DND-41 (cell line): ENCODE results near the gene LHFPL2.

Source experiments
- ATAC-seq: fragments of 200-7000 bp; cut with Tn5 transposase; 3 replicates; pipeline ENCODE4 v1.9.1; 2021; ENCODE audit warnings: low read depth; ENCODE audit not compliant: insufficient read depth
- DNase-seq: peaks from one replicate; pipeline ENCODE4 v3.0.0-alpha.2; 2020
- H2AFZ ChIP-seq: 2 replicates; pipeline ENCODE4 v1.6.0; 2012; ENCODE audit warnings: low read depth, low read length
- H3K27ac ChIP-seq: 2 replicates; pipeline ENCODE4 v1.5.1; 2012; ENCODE audit warnings: low read length, inconsistent platforms
- H3K27me3 ChIP-seq: fragments of 200-600 bp; sonication (generic); 2 replicates; pipeline ENCODE4 v1.6.0; 2012; ENCODE audit warnings: low read length, mild to moderate bottlenecking, inconsistent platforms; ENCODE audit not compliant: insufficient read depth, poor library complexity
- H3K36me3 ChIP-seq: 2 replicates; pipeline ENCODE4 v1.5.1; 2012; ENCODE audit warnings: low read length, inconsistent platforms; ENCODE audit not compliant: insufficient read depth
- H3K4me1 ChIP-seq: 2 replicates; pipeline ENCODE4 v1.5.1; 2012; ENCODE audit warnings: mild to moderate bottlenecking, low read length; ENCODE audit not compliant: insufficient read depth
- H3K4me2 ChIP-seq: 2 replicates; pipeline ENCODE4 v1.6.0; 2012; ENCODE audit warnings: mild to moderate bottlenecking, moderate library complexity, low read length, inconsistent platforms; ENCODE audit not compliant: insufficient read depth
- H3K4me3 ChIP-seq, 2 experiments: fragments of 200-600 bp in 1 of 2; shearing (Covaris generic) in 1 of 2; 2 replicates each; pipeline ENCODE4 v1.5.1; 2012 to 2016; ENCODE audit warnings: inconsistent platforms in 2 of 2, low read length in 2 of 2, mild to moderate bottlenecking in 2 of 2, low read depth in 1 of 2, moderate library complexity in 1 of 2
- H3K79me2 ChIP-seq: 2 replicates; pipeline ENCODE4 v1.6.0; 2012; ENCODE audit warnings: low read length, inconsistent platforms; ENCODE audit not compliant: insufficient read depth
- H3K9ac ChIP-seq: 2 replicates; pipeline ENCODE4 v1.6.0; 2012; ENCODE audit warnings: low read depth, mild to moderate bottlenecking, inconsistent platforms, low read length, moderate library complexity
- H3K9me3 ChIP-seq: 2 replicates; pipeline ENCODE4 v1.5.1; 2012; ENCODE audit warnings: low read length, moderate library complexity, mild to moderate bottlenecking, inconsistent platforms; ENCODE audit not compliant: insufficient read depth, severe bottlenecking
- H4K20me1 ChIP-seq: 2 replicates; pipeline ENCODE4 v1.6.0; 2012; ENCODE audit warnings: low read length; ENCODE audit not compliant: insufficient read depth
- CTCF ChIP-seq: IDR thresholded peaks from 2 replicates; pipeline ENCODE4 v1.5.1; 2012; ENCODE audit warnings: borderline replicate concordance, low read length, moderate library complexity, mild to moderate bottlenecking; ENCODE audit not compliant: poor library complexity, severe bottlenecking; ENCODE audit errors: extremely low read depth
- EZH2 ChIP-seq: IDR thresholded peaks from 3 replicates; pipeline ENCODE4 v1.6.1; 2012; ENCODE audit warnings: borderline replicate concordance, low read depth, mild to moderate bottlenecking, moderate library complexity, low read length, inconsistent platforms; ENCODE audit not compliant: severe bottlenecking

LHFPL2 gene

DNA sequence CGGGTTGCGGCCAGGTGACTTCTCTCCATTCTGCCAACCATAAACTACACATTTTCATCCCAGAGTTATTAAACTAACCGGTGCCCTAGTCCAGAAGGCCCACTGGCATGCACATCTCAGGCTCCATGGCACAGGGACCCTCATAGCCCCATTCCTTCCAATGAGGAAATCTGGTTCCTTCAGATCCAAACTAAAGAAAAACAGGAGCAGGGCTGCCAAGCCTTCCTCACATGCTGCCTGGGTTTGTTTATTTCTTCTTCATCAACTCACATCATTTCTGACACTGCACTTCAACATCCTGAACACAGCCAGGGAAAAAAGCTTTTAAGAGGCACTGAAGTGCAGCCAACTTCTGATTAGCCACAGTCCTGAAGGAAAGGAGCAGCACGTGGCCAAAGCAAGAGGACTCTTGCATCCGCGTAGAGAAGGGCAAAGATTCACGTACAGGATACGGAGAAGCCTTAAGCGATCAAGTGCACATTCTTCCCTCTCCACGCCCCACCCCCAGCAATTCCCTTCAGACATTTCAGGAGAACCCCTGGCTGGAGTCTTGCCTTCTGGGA, 22.5 kb downstream of the LHFPL2 start:
- TF ChIP-seq EZH2, result no peak
- no peak for TF ChIP-seq CTCF
- no peaks in the 10 kb centered on the region for H3K4me1 ChIP-seq

GRCh38 chr5:78624992-78625391, 23.6 kb downstream of the LHFPL2 start:
- no peaks in the 10 kb centered on the region for H3K79me2 ChIP-seq
- H3K4me2 ChIP-seq, result no peak overlapping the region
- no peak for DNase-seq
- no peak overlapping the region for H2AFZ ChIP-seq
- no peak for TF ChIP-seq EZH2
- TF ChIP-seq CTCF, result no peak
- no peak overlapping the region for H3K27ac ChIP-seq
- no peaks in the 10 kb centered on the region for H3K27me3 ChIP-seq
- no peaks in the 10 kb centered on the region for H3K9me3 ChIP-seq
- H4K20me1 ChIP-seq, result no peaks in the 10 kb centered on the region
- H3K4me3 ChIP-seq, result no peak overlapping the region
- no peaks in the 10 kb centered on the region for H3K4me1 ChIP-seq
- no peak overlapping the region for H3K9ac ChIP-seq
- H3K36me3 ChIP-seq, result no peaks in the 10 kb centered on the region
- ATAC-seq, result no peak

More for the DNA sequence above, 22.5 kb downstream of the LHFPL2 start:
- no peaks in the 10 kb centered on the region for H3K36me3 ChIP-seq
- H2AFZ ChIP-seq, result no peak overlapping the region
- no peak overlapping the region for H3K4me2 ChIP-seq
- DNase-seq, result no peak
- no peak overlapping the region for H3K9ac ChIP-seq
- H3K27ac ChIP-seq, result no peak overlapping the region
- H3K9me3 ChIP-seq, result no peaks in the 10 kb centered on the region
- no peaks in the 10 kb centered on the region for H3K79me2 ChIP-seq
- ATAC-seq, result no peak
- H4K20me1 ChIP-seq, result no peaks in the 10 kb centered on the region
- no peaks in the 10 kb centered on the region for H3K27me3 ChIP-seq
- no peak overlapping the region for H3K4me3 ChIP-seq

GRCh38 chr5:78624011-78624541, 24.5 kb downstream of the LHFPL2 start:
- no peak for TF ChIP-seq EZH2
- Histone ChIP-seq H3K79me2 (no peaks in the 10 kb centered on the region), H3K27me3 (no peaks in the 10 kb centered on the region), H3K4me3 (no peak overlapping the region), H4K20me1 (no peaks in the 10 kb centered on the region), H3K9me3 (no peaks in the 10 kb centered on the region), H3K27ac (no peak overlapping the region), H3K36me3 (no peaks in the 10 kb centered on the region), H3K4me2 (no peak overlapping the region), H3K4me1 (no peaks in the 10 kb centered on the region), H3K9ac (no peak overlapping the region), H2AFZ (no peak overlapping the region)
- ATAC-seq (no peak), DNase-seq (no peak)

- no peak for TF ChIP-seq EZH2
- TF ChIP-seq CTCF, result no peak
- no peak overlapping the region for H3K4me2 ChIP-seq
- no peak for DNase-seq
- H3K27me3 ChIP-seq, result no peaks in the 10 kb centered on the region
- no peaks in the 10 kb centered on the region for H3K9me3 ChIP-seq
- no peaks in the 10 kb centered on the region for H3K79me2 ChIP-seq
- no peak overlapping the region for H3K4me3 ChIP-seq
- H3K4me1 ChIP-seq, result no peaks in the 10 kb centered on the region
- H3K27ac ChIP-seq, result no peak overlapping the region
- no peak overlapping the region for H3K9ac ChIP-seq
- H3K36me3 ChIP-seq, result no peaks in the 10 kb centered on the region
- H2AFZ ChIP-seq, result no peak overlapping the region
- no peak for ATAC-seq
- H4K20me1 ChIP-seq, result no peaks in the 10 kb centered on the region
These were observed 26.1 kb downstream of the LHFPL2 start for GRCh38 chr5:78622302-78622971.
